Subcutaneous abdominal adipose tissue (tissue), 5 donors: ENCODE results near the gene SOX5.
"Not testable (repeated sequence)": the region's sequence is repeated elsewhere in the genome, so short reads cannot be mapped to it uniquely, and the experiment has no call there.

Source experiments
- H3K27ac ChIP-seq: one replicate; pipeline ENCODE4 v1.7.0; 2013; ENCODE audit warnings: low read depth, mild to moderate bottlenecking, inconsistent platforms, low read length, moderate library complexity
- H3K27me3 ChIP-seq, 5 donors: one replicate each; pipeline ENCODE4 v1.7.0; 2013; ENCODE audit warnings: low read length in 5 of 5, inconsistent platforms in 1 of 5; ENCODE audit not compliant: control insufficient read depth in 5 of 5, insufficient read depth in 4 of 5
- H3K36me3 ChIP-seq, 5 donors: one replicate each; pipeline ENCODE4 v1.7.0; 2013; ENCODE audit warnings: low read length in 5 of 5; ENCODE audit not compliant: control insufficient read depth in 5 of 5, insufficient read depth in 5 of 5
- H3K4me1 ChIP-seq, 5 donors: one replicate each; pipeline ENCODE4 v1.7.0; 2013; ENCODE audit warnings: low read length in 5 of 5, mild to moderate bottlenecking in 3 of 5, moderate library complexity in 1 of 5; ENCODE audit not compliant: control insufficient read depth in 5 of 5, insufficient read depth in 5 of 5
- H3K4me3 ChIP-seq, 5 donors: one replicate each; pipeline ENCODE4 v1.7.0; 2013; ENCODE audit warnings: low read length in 5 of 5, low read depth in 1 of 5
- H3K9ac ChIP-seq, 5 donors: one replicate each; pipeline ENCODE4 v1.7.0; 2013; ENCODE audit warnings: low read length in 5 of 5, mild to moderate bottlenecking in 4 of 5, moderate library complexity in 3 of 5
- H3K9me3 ChIP-seq, 5 donors: one replicate each; pipeline ENCODE4 v1.7.0; 2013; ENCODE audit warnings: low read length in 5 of 5; ENCODE audit not compliant: control insufficient read depth in 5 of 5
- donor health status: healthy.
- donor health status: healthy.
- donor health status: healthy.
- donor health status: healthy.
- donor health status: healthy.

Gene SOX5

GRCh38 chr12:23719493-23719892, 230.0 kb downstream of the SOX5 start:
- no peak overlapping the region for H3K27ac ChIP-seq
- no peak overlapping the region for H3K9ac ChIP-seq
- no peaks in the 10 kb centered on the region for H3K9me3 ChIP-seq
- H3K4me3 ChIP-seq, result no peak overlapping the region
- H3K4me1 ChIP-seq, result peaks cover 0 to 2% (median 0%) of the 10 kb centered on the region in 5 donors
- H3K27me3 ChIP-seq, result no peaks in the 10 kb centered on the region
- peaks cover 0 to 4% (median 0%) of the 10 kb centered on the region in 5 donors for H3K36me3 ChIP-seq

GRCh38 chr12:23710361-23710760, 239.1 kb downstream of the SOX5 start:
- not testable (repeated sequence) for H3K9me3 ChIP-seq, H3K36me3 ChIP-seq, H3K4me1 ChIP-seq, H3K27me3 ChIP-seq, H3K9ac ChIP-seq, H3K27ac ChIP-seq, H3K4me3 ChIP-seq

GRCh38 chr12:23708185-23708837, 241.2 kb downstream of the SOX5 start:
- H3K9ac ChIP-seq, result no peak overlapping the region
- H3K9me3 ChIP-seq, result no peaks in the 10 kb centered on the region
- no peak overlapping the region for H3K27ac ChIP-seq
- peaks cover 0 to 2% (median 0%) of the 10 kb centered on the region in 5 donors for H3K36me3 ChIP-seq
- H3K4me3 ChIP-seq, result no peak overlapping the region
- H3K27me3 ChIP-seq, result no peaks in the 10 kb centered on the region
- H3K4me1 ChIP-seq, result peaks cover 0 to 5% (median 0%) of the 10 kb centered on the region in 5 donors

GRCh38 chr12:23707270-23707669, 242.2 kb downstream of the SOX5 start:
- H3K9me3 ChIP-seq, result no peaks in the 10 kb centered on the region
- no peak overlapping the region for H3K27ac ChIP-seq
- peaks cover 0 to 5% (median 0%) of the 10 kb centered on the region in 5 donors for H3K4me1 ChIP-seq
- no peak overlapping the region for H3K9ac ChIP-seq
- peaks cover 0 to 2% (median 0%) of the 10 kb centered on the region in 5 donors for H3K36me3 ChIP-seq
- H3K27me3 ChIP-seq, result no peaks in the 10 kb centered on the region
- H3K4me3 ChIP-seq, result no peak overlapping the region

DNA sequence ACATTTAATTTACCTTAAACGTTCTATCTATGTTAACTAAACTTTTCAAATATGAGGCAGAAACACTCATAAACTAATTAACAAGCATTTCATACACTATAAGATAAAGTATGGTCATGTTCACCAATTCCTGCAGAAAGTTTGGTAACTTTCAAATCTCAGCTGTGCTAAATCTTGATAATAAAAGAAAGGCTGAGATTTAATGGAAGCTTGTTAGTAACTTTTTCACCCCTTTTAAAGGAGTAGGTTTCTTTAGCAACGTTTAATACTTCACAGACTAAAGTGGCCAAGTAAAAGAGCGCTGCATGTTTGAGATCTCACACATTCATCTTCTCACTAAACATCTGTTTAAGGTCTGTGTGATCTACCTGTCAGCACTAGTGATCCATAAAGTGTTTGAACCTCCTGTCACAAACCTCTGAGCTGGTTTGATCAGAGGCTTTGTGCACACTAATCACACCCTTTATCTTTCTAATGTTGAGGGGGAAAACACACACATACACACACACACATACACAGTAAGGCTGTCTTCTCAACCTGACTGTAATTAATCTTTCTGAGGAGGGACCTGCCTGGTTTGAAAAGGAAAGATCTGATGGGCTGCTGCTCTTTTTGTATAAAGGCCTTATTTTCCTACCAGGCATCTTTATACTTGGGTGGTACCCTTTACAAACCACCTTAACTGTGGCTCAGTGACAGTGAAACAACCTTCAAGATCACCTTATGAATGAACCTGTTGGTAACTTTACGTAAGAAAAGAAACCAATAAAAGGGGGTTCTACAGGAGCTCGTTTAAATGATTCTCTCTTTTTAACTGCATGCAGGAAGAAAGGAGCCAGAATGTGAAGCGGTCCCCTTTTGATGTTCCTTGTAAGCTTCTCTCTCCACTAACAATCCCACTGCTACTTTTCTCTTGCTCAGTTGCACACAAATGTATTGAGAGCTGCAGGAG, 244.2 kb downstream of the SOX5 start:
- Histone ChIP-seq H3K9me3 (no peaks in the 10 kb centered on the region), H3K4me3 (no peak overlapping the region), H3K36me3 (no peaks in the 10 kb centered on the region), H3K9ac (no peak overlapping the region), H3K4me1 (peaks cover 0 to 5% (median 0%) of the 10 kb centered on the region in 5 donors), H3K27ac (no peak overlapping the region), H3K27me3 (no peaks in the 10 kb centered on the region)

DNA sequence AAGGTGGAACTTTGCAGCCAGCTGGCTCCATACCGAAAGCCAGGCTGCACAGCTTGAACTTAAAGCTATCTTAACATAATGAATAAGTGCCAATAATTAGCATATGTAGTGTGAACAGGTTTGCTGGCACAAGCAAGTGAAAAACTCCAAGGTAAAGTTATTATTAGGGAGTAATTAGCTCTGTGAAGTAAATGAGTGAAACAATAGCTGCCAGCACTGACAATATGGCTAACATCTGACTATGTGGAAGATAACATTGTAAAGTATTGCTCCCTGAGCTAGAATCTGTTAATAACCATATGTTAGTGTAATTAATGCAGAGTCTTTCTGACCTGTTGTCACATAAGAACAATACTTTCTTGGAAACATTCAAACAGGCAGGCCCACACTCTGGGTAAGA, 246.4 kb downstream of the SOX5 start:
- Histone ChIP-seq H3K36me3 (no peaks in the 10 kb centered on the region), H3K27ac (no peak overlapping the region), H3K9me3 (no peaks in the 10 kb centered on the region), H3K4me3 (no peak overlapping the region), H3K9ac (no peak overlapping the region), H3K4me1 (peaks cover 0 to 5% (median 0%) of the 10 kb centered on the region in 5 donors), H3K27me3 (no peaks in the 10 kb centered on the region)

GRCh38 chr12:23699031-23699430, 250.4 kb downstream of the SOX5 start:
- Histone ChIP-seq H3K27ac (no peak overlapping the region), H3K9me3 (peaks cover 0 to 6% (median 3%) of the 10 kb centered on the region in 5 donors), H3K4me1 (peaks cover 0 to 3% (median 0%) of the 10 kb centered on the region in 5 donors), H3K27me3 (no peaks in the 10 kb centered on the region), H3K9ac (no peak overlapping the region), H3K36me3 (no peaks in the 10 kb centered on the region), H3K4me3 (no peak overlapping the region)

DNA sequence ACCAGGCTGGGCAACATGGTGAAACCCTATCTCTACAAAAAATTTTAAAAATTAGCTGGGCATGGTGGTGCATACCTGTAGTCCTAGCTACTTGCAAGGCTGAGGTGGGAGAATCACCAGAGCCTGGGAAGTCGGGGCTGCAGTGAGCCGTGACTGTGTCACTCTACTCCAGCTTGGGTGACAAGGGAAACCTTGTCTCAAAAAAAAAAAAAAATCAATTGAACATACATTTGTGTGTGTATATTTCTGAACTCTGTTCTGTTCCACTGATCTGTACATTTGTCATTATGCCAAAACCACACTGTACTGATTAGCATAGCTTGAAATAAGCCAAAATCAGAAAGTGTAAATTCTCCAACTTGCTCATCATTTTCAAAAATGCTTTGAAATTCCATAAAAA, 254.6 kb downstream of the SOX5 start:
- no peak overlapping the region for H3K9ac ChIP-seq
- H3K27ac ChIP-seq, result no peak overlapping the region
- H3K9me3 ChIP-seq, result peaks cover 0 to 10% (median 4%) of the 10 kb centered on the region in 5 donors
- H3K4me3 ChIP-seq, result no peak overlapping the region
- H3K4me1 ChIP-seq, result no peaks in the 10 kb centered on the region
- H3K36me3 ChIP-seq, result peaks cover 0 to 4% (median 0%) of the 10 kb centered on the region in 5 donors
- H3K27me3 ChIP-seq, result no peaks in the 10 kb centered on the region

GRCh38 chr12:23694307-23694706, 255.2 kb downstream of the SOX5 start:
- H3K36me3 ChIP-seq, result peaks cover 0 to 4% (median 0%) of the 10 kb centered on the region in 5 donors
- no peak overlapping the region for H3K27ac ChIP-seq
- no peak overlapping the region for H3K4me3 ChIP-seq
- peaks cover 0 to 10% (median 4%) of the 10 kb centered on the region in 5 donors for H3K9me3 ChIP-seq
- no peaks in the 10 kb centered on the region for H3K27me3 ChIP-seq
- H3K4me1 ChIP-seq, result no peaks in the 10 kb centered on the region
- no peak overlapping the region for H3K9ac ChIP-seq

DNA sequence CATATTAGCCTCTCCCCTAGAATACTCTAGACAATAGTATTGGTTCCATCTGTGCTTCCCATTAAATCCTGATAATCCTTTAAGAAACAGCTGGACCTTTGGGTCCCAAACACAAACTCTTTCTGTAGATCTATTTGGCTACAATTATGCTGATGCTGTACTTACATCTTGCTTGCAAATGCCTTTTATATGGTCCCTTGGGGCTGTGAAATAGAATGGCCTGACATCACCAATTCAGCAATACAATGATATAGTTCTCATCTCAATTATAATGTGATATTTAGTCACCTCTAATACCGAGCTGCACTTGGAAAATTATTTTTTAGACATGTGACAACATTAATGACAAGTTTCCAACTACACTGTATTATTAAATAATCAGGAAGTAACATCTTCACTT, 261.5 kb downstream of the SOX5 start:
- Histone ChIP-seq H3K9me3 (no peaks in the 10 kb centered on the region), H3K27me3 (no peaks in the 10 kb centered on the region), H3K4me1 (peaks cover 0 to 12% (median 0%) of the 10 kb centered on the region in 5 donors), H3K36me3 (peaks cover 0 to 4% (median 0%) of the 10 kb centered on the region in 5 donors), H3K4me3 (no peak overlapping the region), H3K27ac (no peak overlapping the region), H3K9ac (no peak overlapping the region)
